GM19372 (cell line): Measurements from ENCODE around the gene CKS1B.

Experiments used
- ATAC-seq: cut with Tn5 transposase; IDR thresholded peaks from one replicate; pipeline ENCODE4 v1.9.1; 2021; ENCODE audit warnings: mild to moderate bottlenecking, low read depth, moderate library complexity; ENCODE audit not compliant: unreplicated experiment

CKS1B gene

DNA sequence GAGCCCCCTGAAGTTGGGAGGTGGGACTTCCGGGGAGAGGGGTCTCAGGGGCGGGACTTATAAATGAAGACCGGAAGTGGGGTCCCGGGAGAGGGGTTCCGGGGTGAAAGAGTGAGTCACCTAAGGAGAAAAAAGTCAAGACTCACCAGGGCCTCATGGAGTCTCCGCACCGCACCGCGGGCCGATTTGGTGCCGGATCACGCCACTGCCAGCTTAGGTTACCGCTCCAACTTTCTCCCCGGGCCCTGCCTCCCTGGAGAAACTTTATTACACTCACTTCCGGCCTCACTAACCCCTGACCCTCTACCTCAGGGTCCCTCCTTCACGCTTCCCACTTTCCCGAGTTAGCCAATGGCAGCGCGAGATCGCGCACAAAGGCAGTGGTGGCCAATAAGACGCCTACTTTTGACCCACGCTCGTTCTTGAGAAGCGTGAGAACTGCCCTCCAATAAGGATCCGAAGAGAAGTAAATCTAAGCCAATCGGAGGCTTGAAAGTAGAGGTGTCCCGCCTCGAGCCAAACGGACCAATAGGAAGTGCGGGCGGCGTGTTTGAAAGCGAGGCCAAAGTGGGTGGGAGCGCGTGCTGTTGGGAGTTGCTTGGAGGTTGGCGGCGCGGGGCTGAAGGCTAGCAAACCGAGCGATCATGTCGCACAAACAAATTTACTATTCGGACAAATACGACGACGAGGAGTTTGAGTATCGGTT, at the start of gene CKS1B:
Gene CKS1B, plus strand, starts transcription at position 580 of the 706 bp plus-strand sequence. Its CDS starts 65 bp downstream, at position 645.
- peak; percentile 69 for ATAC-seq

DNA sequence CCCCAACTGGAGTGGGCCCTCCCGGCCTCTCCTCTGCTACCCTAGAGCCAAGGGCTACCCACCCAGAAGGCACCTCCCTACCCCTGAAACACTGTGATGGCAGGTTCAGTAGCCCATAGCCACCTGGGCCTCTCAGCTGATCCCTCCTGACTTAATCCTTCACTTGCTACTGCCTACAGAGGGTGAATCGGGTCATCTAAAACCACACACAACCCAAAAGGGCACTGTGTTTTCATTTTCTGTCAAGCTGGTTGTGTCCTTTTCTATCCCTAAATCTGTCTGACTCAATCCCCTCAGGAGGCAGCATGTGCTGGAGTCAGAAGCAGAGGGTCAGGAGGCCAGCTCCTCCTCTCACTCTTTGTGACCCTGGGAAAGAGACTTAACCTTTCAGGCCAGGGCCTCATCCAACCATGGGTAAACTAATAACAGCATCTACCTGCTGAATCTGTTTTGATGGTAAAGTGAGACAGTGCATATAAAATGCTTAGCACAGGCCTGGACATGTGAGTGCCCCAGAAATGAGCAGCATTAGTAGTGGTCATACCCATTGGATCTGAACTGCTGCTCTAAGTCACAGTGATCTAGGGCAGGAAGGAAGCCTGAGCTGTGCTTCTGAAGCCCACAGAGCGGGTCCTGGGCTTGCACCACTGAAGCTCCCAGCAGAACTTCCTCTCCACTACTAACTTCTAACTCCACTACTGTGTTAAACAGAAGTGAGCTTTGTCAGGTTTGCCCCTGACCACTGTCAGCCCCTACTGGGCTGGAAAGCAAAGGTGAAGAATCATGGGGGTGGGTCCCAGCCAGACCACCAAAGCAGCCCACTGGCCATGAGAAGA, 48.9 kb upstream of the CKS1B start:
- ATAC-seq: no peak

DNA sequence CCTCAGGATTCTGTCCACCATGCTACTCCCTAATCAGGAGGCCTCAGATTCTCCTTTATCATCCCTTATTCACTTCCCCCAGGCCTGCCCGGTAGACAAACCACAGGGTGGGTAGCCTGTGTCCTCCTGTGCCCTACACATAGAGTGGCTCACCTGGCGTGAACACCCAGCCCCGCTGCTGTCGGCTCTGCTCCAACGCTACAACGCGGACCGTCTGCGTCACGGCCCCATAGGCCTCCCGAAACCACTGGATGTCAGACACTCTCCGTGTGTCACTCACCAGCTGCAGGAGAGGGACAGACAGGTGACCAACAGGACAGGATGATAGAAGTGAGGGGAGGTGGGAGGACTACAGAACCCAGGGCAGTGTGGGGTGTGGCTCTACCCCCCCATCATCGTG, 48.3 kb upstream of the CKS1B start:
- ATAC-seq: no peak

DNA sequence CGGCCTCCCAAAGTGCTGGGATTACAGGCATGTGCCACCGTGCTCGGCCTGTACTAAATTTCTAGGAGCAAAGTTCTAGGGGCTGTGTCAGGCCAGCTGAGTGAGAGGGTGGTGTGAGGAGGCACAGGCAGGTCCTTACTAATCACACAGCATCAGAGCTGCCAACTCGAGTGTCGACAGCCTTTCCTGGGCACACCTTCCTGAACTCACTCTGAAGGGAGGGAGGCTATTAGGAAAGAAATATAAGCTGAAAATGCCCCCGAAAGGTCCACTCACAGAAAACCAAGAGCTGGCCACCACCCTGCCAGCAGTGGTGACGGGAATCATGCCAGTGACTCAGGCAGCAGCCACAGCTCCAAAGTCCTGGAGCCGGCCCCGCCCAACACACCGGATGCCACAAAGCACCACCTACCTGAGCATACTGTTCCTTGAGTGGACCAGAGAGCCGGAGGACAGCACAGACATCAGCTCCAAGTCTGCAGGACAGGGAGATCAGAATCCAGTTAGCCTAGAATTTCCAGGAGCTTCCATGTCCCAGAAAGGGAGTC, 42.5 kb upstream of the CKS1B start:
- ATAC-seq: no peak

DNA sequence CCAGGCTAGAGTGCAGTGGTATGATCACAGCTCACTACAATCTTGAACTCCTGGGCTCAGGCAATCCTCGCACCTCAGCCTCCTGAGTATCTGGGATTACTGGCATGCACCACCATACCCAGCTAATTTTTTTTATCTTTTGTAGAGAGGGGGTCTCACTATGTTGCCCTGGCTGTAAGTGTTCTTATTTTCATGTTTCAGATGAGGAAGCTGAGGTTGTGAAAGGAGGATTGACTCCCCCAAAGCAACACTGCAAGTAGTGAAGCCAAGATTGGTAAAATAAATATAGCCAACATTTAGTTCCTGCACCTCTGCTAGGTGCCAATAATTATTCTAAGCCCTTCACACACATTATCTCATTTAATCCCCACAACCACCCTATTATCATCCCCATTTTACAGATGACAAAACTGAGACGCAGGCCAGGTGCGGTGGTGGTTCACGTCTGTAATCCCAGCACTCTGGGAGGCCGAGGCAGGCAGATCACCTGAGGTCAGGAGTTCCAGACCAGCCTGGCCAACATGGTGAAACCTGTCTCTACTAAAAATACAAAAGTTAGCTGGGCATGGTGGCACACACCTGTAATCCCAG, 40.0 kb upstream of the CKS1B start:
- ATAC-seq: no peak

DNA sequence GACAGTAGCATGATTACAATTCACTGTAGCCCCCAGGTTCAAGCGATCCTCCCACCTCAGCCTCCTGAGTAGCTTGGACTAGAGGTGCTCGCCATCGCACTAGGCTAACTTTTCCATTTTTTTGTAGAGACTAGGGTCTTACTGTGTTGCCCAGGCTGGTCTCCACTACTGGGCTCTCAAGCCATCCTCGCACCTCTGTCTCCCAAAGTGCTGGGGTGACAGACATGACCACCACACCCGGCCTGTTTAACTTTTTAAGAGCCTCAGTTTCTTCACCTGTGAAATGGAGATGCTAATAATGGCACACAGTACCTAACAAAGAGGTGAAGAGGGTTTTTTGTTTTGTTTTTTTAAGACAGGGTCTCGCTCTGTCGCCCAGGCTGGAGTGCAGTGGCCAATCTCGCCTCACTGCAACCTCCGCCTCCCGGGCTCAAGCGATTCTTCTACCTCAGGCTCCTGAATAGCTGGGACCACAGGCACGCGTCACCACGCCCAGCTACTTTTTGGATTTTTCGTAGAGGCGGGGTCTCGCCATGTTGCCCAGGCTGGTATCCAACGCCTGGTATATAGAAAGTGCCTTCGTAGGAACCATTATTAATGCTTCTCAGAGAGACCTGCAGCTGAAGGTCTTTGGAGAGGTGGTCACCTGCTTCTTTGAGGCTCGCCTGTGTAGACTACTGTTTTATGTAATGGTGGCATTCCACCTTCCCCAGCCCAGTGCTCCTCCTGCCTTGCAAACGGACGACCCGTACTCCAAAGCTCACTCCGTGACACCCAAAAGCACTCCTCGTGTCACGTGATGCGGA, 38.5 kb upstream of the CKS1B start:
- ATAC-seq: no peak

DNA sequence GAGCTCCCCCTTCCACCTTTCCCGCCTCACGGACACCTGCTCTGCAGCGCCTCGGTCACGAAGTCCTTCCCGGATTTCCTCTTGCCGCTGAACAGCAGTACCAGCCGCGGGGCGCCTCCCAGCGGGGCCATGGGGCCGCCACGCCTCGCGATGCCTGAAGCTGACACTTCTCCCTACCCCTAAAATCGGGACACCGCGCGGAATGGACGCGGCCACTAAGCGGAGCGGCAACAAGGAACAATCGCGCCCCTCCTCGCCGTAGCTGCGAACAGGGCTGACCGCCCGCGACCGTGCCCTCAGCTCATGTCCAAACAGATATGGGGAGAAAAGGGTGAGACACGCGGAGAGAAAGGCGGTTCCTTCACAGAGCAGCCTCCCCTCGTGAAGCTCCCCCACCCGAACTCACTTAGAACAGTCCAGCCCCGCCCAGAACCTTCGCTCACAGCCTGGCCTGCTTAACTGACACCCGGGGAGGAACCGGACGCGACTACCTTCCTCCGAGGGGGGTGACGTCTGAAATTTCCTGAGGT, 37.9 kb upstream of the CKS1B start, which contains the start of gene PMVK:
Gene PMVK, minus strand, starts transcription at position 165 of the 530 bp plus-strand sequence. Its CDS starts 34 bp downstream, at position 131.
- peak; percentile 60 for ATAC-seq

GRCh38 chr1:154937085-154937987, 37.1 kb upstream of the CKS1B start:
- peak; percentile 46 for ATAC-seq

DNA sequence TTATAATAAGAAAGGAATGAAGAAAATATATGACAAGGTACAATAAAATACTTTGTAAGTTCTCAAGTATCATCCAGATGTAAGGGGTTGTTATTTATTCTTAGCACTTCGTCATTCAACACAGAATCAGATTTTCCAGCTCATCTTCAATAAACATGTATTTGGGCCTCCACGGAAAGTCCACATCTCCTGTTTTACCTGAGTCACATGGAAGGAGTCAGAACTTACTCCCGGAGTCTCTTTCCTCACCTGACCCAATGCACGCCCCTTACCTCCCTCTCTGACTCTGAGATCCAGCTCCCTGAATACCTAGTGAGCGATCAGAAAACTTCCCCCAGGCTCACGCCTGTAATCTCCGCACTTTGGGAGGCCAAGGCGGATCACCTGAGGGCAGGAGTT, 36.5 kb upstream of the CKS1B start:
- no peak for ATAC-seq

DNA sequence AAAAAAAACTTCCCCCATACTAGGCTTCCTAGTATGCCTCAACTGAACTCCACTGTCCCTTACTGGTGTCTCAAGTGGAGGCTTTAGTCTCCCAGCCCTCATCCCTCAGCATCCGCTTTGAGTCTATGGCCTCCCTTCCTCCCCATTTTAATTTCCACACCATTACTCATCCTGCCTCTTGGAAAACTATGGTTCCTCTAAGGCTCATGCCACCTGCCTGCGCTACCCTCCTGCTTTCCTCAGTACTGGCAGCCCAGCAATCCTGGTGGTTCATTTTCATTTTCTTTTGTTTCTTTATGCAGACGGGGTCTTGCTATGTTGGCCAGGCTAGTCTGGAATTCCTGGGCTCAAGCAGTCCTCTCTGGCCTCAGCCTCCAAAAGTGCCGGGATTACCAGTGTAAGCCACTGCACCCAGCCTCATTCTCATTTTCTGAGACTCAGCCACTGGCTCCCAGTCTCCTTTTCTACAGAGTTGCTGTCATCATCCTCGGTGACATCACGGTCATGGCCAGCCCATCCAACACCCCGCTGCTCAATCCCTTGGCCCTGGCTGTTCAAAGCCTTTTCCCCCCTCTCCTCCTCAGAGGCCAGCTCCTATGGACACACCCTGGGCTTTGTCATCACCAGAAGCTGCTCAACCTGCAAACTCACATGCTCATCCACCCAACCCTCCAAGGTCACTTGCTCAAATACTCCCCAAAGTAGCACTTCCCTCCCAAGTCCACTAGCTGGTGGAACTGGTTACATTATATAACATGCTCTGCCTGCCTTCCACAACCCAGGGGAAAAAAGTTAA, 35.7 kb upstream of the CKS1B start:
- no peak for ATAC-seq

GRCh38 chr1:154940213-154940560, 34.3 kb upstream of the CKS1B start:
- ATAC-seq: no peak

DNA sequence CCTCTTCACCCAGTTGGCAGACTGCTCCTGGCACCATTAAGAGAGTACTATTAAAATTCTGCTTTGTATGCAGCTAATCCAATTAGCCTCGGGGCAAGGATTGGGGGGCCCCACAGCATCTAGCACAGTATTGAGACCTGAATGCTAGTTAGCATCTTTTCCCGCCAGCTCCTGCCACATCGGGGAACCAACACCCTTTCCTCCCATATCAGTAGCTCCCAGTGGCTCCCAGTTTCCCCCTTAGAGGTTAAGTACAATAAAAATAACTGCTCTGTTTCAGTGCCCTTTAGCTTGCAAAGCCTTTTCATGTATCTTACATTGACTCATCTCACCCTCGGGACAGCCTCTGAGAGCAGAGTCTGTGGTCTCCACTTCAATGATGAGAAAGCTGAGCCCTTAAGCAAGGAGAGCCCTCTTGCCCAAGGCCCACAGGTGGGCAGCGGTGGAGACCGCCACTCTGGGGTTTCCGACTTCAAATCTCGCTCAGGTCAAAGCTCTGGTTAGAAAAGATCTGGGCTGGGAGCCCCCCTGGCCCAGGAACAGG, 33.8 kb upstream of the CKS1B start:
- no peak for ATAC-seq

DNA sequence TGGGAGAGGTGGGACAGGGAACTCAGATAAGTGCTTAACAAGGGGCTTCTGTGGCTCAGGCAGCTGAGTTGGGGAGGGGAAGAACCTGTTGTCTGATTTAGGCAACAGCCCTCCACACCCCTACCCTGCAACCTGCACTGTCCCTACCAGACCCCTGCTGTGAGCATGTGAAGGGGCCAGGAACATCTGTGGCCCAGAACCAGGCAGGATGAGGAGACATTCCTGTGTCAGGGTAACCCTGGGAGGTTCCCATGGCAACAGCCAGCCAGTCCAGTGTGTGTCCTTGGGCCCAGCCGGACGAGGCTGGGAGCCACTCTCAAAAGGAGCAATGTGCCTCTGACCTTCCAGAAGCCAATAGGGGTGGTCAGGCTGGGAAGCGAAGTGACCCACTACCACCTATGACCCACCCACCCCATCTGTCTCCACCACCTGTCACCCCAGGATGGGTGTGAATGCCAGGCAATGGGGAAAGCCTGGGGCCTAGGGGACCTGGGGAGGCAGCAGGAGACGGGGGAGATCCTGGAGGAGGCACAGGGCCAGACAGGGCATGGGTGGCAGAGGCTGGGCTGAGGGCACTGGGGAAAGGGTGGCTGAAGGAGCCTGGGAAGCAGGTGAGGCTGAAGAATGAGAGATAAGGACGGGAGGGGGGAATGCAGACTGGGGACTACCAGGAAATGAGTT, 33.0 kb upstream of the CKS1B start:
- no peak for ATAC-seq

- ATAC-seq: no peak
These were observed 30.7 kb upstream of the CKS1B start for GRCh38 chr1:154943649-154944400.

DNA sequence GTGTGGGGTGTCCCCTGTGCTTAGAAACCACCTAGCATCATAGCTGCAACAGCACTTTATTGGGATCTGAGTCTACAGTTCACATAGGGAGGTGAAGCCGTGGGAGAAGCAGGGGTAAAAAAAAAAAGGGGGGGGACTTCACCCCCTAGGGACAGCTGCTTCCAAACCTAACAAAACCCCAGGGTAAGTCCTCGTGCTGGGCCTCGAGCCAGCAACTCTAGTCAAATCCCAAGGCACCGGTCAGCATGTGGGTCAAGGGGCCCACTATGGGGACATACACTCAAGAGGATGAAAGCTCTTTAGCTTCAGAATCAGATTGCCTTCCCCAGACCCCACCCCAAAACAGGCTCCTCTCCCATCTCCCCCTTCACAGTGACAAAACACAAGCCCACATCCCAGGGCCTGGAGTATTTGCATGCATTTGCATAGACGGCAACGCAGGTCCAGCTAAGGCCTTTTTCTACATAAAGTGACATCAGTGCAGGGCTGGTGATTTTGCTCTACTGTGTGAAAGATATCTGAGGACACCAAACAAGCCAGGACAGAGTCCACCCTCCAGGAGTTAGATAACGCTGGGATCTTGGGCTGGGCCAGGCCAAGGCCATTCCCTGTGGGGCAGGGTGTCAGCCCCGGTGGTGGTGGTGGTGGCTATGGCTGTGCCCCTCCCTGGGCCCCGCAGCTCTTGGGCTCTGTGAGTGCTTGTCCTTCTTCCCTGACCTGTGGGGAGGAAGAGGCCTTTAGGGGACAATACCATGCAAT, 29.9 kb upstream of the CKS1B start:
- no peak for ATAC-seq
